Skeletal muscle cell (primary cell): Measurements from ENCODE around the gene TMEM208.

Experiments used
- DNase-seq: peaks from one replicate; pipeline ENCODE4 v3.0.0-alpha.2; 2010; ENCODE audit warnings: low read depth
- H3K4me3 ChIP-seq: 2 replicates; pipeline ENCODE4 v1.5.1; 2011; ENCODE audit warnings: low read depth, mild to moderate bottlenecking, control low read depth, low read length, moderate library complexity

Gene TMEM208

GRCh38 chr16:67229906-67230808 lies 3.2 kb downstream of the TMEM208 start:
- no peak overlapping the region for H3K4me3 ChIP-seq
- no peak for DNase-seq

GRCh38 chr16:67230809-67231660 lies 4.1 kb downstream of the TMEM208 start:
- no peak for DNase-seq
- no peak overlapping the region for H3K4me3 ChIP-seq

- DNase-seq = no peak
- H3K4me3 ChIP-seq = no peak overlapping the region
Observed at GRCh38 chr16:67233596-67233995, 6.7 kb downstream of the TMEM208 start.

GRCh38 chr16:67234180-67234597 lies 7.3 kb downstream of the TMEM208 start:
- H3K4me3 ChIP-seq = no peak overlapping the region
- no peak for DNase-seq

DNA sequence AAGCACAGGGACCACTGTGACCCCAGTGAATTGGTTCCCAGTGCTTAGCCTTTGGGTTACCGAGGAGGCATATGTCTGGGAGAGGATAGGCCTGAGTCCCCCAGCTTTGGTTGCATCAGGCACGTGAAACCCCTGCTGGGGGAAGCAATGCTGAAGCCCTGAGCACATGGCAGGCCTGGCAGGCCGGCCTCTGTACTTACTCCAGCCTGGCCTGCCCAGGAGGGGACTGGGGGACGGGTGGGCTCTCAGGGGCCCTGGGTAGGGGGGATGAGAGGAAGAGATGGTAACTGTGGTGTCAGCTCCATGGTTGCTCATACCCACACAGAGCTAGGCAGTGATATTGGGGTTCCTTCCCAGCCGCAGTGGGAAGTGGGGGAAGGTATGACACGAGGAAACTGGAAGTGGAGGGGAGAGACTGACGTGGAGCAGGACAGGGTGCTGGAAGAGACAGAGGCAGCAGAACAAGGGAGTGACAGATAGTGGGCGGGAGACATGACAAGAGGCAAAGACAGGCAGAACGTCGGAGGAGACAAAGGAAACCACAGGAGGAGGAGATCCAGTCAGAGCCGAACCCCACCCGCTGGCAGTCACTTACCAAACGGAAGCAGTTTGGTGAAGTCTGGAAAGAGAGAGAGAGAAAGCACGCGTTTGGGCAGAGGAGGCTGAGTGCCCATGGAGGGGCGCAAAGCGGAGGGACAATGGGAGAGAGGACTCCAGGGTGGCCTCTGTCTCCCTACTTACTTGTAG lies 9.1 kb downstream of the TMEM208 start:
- no peak overlapping the region for H3K4me3 ChIP-seq
- no peak for DNase-seq

DNA sequence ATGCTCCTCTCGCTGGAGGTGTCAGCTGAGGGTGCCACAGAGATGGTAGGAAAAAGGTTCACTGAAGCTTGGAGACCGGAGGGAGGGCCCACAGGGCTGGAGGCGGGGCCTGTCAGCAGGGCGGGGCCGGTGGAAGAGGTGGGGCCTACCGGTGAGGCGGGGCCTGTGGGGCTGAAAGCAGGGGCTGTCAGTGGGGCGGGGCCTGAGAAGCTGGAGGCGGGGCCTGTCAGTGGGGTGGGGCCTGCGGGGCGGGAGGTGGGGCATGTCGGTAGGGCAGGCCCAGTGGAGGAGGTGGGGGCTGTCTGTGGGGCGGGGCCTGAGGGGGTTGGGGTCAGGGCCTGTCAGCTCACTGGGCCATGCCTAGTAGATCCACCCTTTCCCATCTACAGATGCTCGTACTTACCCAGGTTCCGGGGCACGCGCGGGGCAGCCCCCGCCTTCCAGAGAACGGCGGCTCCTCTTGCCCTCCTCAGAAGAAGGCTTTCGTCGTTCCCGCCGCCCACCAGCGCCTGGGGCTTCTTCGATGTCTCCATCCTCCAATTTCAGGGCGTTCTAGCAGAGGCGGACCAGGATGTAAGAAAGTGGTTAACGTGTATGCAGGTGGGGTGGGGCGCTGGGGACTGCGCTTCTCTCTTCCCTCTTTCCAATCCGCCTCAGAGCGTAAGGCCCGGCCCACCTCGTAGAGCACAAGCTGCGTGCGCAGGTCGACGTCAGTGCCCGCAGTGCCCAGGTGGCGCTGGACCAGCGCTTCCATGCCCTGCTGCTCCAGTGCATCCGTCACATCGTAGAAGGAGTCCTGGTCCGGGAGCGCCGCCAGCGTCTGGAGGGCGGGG lies 9.8 kb downstream of the TMEM208 start:
- DNase-seq = no peak
- no peak overlapping the region for H3K4me3 ChIP-seq

- no peak for DNase-seq
- no peak overlapping the region for H3K4me3 ChIP-seq
Observed at GRCh38 chr16:67237396-67238277, 10.7 kb downstream of the TMEM208 start.

DNA sequence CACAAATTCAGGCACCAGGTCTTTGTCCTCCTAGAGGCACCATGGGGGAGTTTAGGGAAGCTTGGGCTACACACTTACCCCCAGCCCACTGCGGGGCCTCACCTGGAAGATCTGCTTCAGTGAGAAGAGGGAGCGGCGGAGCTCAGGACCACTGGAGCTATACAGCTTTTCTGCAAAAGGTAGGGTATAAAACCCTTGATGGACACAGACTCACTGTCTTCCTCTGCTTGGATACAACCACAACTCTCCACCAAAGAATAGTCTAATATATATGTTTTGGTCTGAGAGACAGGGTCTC lies 11.3 kb downstream of the TMEM208 start:
- no peak overlapping the region for H3K4me3 ChIP-seq
- no peak for DNase-seq

DNA sequence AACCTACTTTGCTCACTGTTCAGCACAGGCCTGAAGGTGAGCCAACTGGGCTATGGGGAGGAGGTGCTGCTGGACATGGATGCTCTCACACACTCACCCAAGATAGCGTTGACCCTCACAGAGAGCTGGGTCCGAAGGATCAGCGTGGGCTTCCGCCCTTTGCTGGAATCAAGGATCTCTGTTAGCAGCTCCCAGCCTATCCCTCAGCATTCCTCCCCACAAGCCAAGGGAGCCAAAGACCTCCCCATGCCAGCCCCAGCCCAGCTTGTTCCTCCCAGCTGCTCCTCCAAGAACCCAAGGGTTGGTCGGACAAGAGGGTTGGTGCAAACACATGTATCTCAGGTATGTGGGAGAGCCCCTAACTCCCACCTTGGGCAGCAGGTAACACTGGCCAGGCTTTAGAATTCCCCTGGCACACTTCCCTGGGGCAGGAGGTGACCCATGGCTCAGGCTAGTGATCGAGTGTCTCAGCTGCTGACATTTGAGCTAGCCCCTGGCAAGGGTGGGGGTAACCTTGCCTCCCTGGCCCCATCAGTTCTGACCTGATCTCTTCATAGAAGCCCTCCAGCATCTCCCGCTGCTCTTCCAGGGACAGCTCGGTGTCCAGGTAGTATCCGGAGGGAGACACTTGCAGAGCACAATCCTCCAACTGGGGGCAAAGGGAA lies 12.0 kb downstream of the TMEM208 start:
- DNase-seq = no peak
- H3K4me3 ChIP-seq = no peak overlapping the region

DNA sequence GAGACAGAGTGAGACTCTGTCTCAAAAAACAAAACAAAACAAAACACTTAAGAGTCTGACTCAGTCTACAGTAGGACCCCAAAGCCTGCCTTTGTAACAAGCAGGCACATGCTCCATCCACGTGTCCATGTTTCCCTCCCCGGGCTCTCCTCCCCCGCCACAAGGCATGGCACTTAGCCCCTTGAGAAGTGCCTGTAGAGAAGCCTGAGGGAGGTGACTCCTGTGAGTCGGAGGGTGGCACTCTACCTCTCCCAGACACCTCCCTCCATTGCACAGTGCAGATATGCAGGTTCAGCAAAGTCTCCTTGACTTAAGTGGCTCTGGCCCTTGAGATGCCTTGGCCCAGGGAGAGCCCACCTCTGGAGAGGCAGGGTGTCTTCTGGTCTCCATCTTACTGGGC lies 13.6 kb downstream of the TMEM208 start:
- no peak overlapping the region for H3K4me3 ChIP-seq
- no peak for DNase-seq

- DNase-seq = peak; percentile 73
- H3K4me3 ChIP-seq = no peak overlapping the region
Observed at GRCh38 chr16:67241008-67241900, 14.3 kb downstream of the TMEM208 start.

DNA sequence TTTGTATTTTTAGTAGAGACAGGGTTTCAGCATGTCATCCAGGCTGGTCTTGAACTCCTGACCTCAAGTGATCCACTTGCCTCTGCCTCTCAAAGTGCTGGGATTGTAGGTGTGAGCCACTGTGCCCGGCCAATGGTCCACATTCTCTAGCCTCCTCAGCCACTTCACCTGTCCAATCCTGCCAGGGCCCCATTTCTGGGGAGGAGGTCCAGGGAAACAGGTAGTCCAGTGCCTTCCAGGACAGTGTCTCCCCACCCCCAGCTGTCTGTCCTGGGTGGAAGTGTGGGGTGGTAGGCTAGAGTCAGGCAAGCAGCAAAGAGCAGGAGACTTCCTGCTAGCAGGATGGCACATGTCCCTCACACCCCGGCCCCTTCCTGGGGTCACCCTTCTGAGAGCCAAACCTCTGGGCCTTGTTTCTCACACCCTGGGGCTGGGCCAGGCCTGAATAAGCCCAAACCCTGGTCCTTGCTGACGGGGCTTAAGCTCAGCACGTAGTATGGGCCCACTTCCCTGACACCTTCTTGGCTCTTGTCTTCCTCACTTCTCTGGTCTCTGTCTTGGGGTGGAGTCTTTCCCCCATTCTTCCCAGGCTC lies 15.3 kb downstream of the TMEM208 start:
- no peak for DNase-seq
- no peak overlapping the region for H3K4me3 ChIP-seq

DNA sequence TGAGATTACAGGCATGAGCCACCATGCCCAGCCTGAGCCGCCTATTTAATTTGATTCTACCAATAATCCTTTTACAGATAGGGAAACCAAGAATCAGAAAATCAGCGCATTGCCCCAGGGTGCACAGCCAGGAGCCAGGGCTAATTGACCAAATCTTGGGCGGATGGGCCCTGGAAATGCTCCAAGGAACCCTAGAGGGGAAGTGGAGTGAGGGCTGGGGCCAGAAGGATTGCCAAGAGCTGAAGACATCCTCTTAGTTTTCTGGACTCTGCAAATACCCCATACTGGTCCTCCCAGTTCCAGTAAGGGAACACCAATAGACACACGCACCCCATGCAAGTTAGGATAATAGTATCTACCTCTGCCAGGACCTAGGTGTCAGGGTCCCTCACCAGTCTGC lies 16.6 kb downstream of the TMEM208 start:
- no peak for DNase-seq
- H3K4me3 ChIP-seq = no peak overlapping the region

GRCh38 chr16:67244387-67245185 lies 17.7 kb downstream of the TMEM208 start:
- DNase-seq = peak; percentile 67
- H3K4me3 ChIP-seq = peak overlapping the region; percentile 91

DNA sequence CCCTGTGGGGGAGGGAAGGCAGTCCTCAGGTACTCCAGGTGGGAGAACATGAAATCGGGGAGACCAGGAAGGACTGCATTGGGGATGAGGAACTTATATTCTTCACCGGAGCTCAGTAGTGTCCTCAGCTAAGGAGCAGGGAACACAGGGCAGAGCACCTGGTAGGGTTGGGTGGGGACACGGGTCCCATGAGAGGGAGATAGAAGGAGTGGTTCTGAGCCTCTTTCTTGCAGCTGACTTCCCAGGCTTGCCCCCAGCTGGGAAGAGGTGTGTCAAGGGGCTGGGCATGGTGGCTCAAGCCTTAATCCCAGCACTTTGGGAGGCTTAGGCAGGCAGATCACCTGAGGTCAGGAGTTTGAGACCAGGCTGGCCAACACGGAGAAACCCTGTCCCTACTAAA lies 18.3 kb downstream of the TMEM208 start:
- H3K4me3 ChIP-seq = peak overlapping the region; percentile 91
- DNase-seq = no peak

DNA sequence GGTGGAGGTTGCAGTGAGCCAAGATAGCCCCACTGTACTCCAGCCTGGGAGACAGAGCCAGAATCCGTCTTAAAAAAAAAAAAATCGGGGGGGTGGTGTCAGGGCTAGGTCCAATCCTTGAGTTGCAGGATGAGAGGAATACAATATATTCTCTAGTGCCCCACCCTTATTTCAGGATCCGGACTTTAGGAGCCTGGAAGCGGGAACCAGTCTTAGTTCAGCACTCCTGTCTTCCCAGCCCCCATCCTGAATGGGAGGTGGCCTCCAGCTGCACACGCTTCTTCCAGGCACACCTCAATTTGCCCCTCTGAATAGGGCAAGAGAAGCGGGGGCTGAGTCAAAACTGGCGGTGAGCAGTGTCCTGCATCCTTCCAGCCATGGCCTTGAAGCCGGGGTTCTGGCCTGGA lies 18.7 kb downstream of the TMEM208 start:
- no peak for DNase-seq
- H3K4me3 ChIP-seq = peak overlapping the region; percentile 91
